Neural progenitor cell (in vitro differentiated cells): ENCODE data around the gene FXYD5. TPM values are rescaled to one million over a fixed set of nuclear protein-coding genes. Genes with fewer than 3 reads are reported as not detected.

Experiments
- DNase-seq: peaks from one replicate; pipeline ENCODE4 v3.0.0-alpha.2; 2016; ENCODE audit warnings: low spot score
- H2AFZ ChIP-seq: fragments of 200-600 bp; sonication (generic); replicated peaks from 2 replicates; pipeline ENCODE4 v1.6.1; 2016; ENCODE audit warnings: antibody characterized with exemption
- H3F3A ChIP-seq: fragments of 200-600 bp; sonication (generic); 2 replicates; pipeline ENCODE4 v1.6.1; 2016; ENCODE audit warnings: antibody characterized with exemption, low read depth
- H3K27ac ChIP-seq: fragments of 200-600 bp; sonication (generic); 2 replicates; pipeline ENCODE4 v1.5.1; 2016; ENCODE audit warnings: mild to moderate bottlenecking
- H3K27me3 ChIP-seq: fragments of 200-600 bp; sonication (generic); 2 replicates; pipeline ENCODE4 v1.6.1; 2016; ENCODE audit warnings: mild to moderate bottlenecking, moderate library complexity
- H3K36me3 ChIP-seq: fragments of 200-600 bp; sonication (generic); 2 replicates; pipeline ENCODE4 v1.5.1; 2016
- H3K4me1 ChIP-seq: fragments of 200-600 bp; sonication (generic); 2 replicates; pipeline ENCODE4 v1.6.1; 2016; ENCODE audit warnings: mixed run types
- H3K4me2 ChIP-seq: fragments of 200-600 bp; sonication (generic); 2 replicates; pipeline ENCODE4 v1.6.1; 2016
- H3K4me3 ChIP-seq: fragments of 200-600 bp; sonication (generic); 2 replicates; pipeline ENCODE4 v1.5.1; 2016
- H3K79me2 ChIP-seq: fragments of 200-600 bp; sonication (generic); 2 replicates; pipeline ENCODE4 v1.6.1; 2016; ENCODE audit warnings: low read depth
- H3K9ac ChIP-seq: fragments of 200-600 bp; sonication (generic); 2 replicates; pipeline ENCODE4 v1.6.1; 2016
- H3K9me3 ChIP-seq: fragments of 200-600 bp; sonication (generic); 2 replicates; pipeline ENCODE4 v1.5.1; 2016; ENCODE audit warnings: low read depth
- H4K20me1 ChIP-seq: fragments of 200-600 bp; sonication (generic); 2 replicates; pipeline ENCODE4 v1.6.1; 2016; ENCODE audit warnings: low read depth
- H3K27ac Mint-ChIP-seq: 3 replicates; pipeline ENCODE4 v1.8.0; 2021; ENCODE audit warnings: mixed read lengths
- H3K27me3 Mint-ChIP-seq: 2 replicates; pipeline ENCODE4 v1.8.0; 2022; ENCODE audit warnings: low read depth, mild to moderate bottlenecking, inconsistent platforms, moderate library complexity, mixed read lengths; ENCODE audit not compliant: insufficient read depth
- H3K36me3 Mint-ChIP-seq: 3 replicates; pipeline ENCODE4 v1.8.0; 2021; ENCODE audit warnings: mixed read lengths
- H3K4me1 Mint-ChIP-seq: 3 replicates; pipeline ENCODE4 v1.8.0; 2021; ENCODE audit warnings: mixed read lengths
- H3K4me3 Mint-ChIP-seq: 3 replicates; pipeline ENCODE4 v1.8.0; 2021; ENCODE audit warnings: mild to moderate bottlenecking, moderate library complexity, mixed read lengths
- H3K9me3 Mint-ChIP-seq: 3 replicates; pipeline ENCODE4 v1.8.0; 2020; ENCODE audit warnings: mixed read lengths
- CTCF ChIP-seq: fragments of 200-600 bp; sonication (generic); IDR thresholded peaks from 2 replicates; pipeline ENCODE4 v1.5.1; 2017; ENCODE audit warnings: antibody characterized with exemption, mild to moderate bottlenecking
- EZH2 ChIP-seq: fragments of 200-600 bp; sonication (generic); IDR thresholded peaks from 2 replicates; pipeline ENCODE4 v1.6.1; 2017; ENCODE audit warnings: antibody characterized with exemption, mild to moderate bottlenecking, moderate library complexity
- EZH2phosphoT487 ChIP-seq: fragments of 200-600 bp; sonication (generic); IDR thresholded peaks from 2 replicates; pipeline ENCODE4 v1.6.1; 2017; ENCODE audit warnings: antibody characterized with exemption
- total RNA-seq: library from RNA; depleted of rRNA; stranded (reverse); fragments of >200 nt; gene quantifications from 2 replicates; pipeline ENCODE4 v1.2.3, GENCODE V29; 2015; ENCODE audit warnings: low replicate concordance

The FXYD5 gene
- total RNA-seq, 1 donor from 2014 or later, result 7.8 TPM

- Mint-ChIP-seq H3K4me1 (no peaks in the 10 kb centered on the region), H3K4me3 (no peak overlapping the region), H3K36me3 (no peaks in the 10 kb centered on the region), H3K27me3 (peaks cover 12% of the 10 kb centered on the region), H3K9me3 (peaks cover 19% of the 10 kb centered on the region), H3K27ac (no peak overlapping the region)
- no peaks in the 10 kb centered on the region for H3F3A ChIP-seq
- DNase-seq, result no peak
- H3K27me3 ChIP-seq, result no peaks in the 10 kb centered on the region
- no peaks in the 10 kb centered on the region for H4K20me1 ChIP-seq
- no peak overlapping the region for H3K27ac ChIP-seq
- H3K36me3 ChIP-seq, result no peaks in the 10 kb centered on the region
- no peak overlapping the region for H3K4me3 ChIP-seq
- H3K79me2 ChIP-seq, result no peaks in the 10 kb centered on the region
- H3K9me3 ChIP-seq, result no peaks in the 10 kb centered on the region
- no peak overlapping the region for H2AFZ ChIP-seq
- no peak overlapping the region for H3K4me2 ChIP-seq
- TF ChIP-seq EZH2, result no peak
- TF ChIP-seq EZH2phosphoT487, result no peak
- H3K4me1 ChIP-seq, result no peaks in the 10 kb centered on the region
- no peak overlapping the region for H3K9ac ChIP-seq
Measured at GRCh38 chr19:35162471-35163326, 8.2 kb downstream of the FXYD5 start.

GRCh38 chr19:35164418-35164817 lies 9.9 kb downstream of the FXYD5 start:
- H3K9me3 ChIP-seq, result no peaks in the 10 kb centered on the region
- H3K27me3 ChIP-seq, result no peaks in the 10 kb centered on the region
- no peak for DNase-seq
- no peak overlapping the region for H3K4me2 ChIP-seq
- H3K4me1 Mint-ChIP-seq, result no peaks in the 10 kb centered on the region
- no peak overlapping the region for H2AFZ ChIP-seq
- no peak overlapping the region for H3K4me3 ChIP-seq
- no peaks in the 10 kb centered on the region for H4K20me1 ChIP-seq
- no peak overlapping the region for H3K27ac ChIP-seq
- no peak overlapping the region for H3K4me3 Mint-ChIP-seq
- no peaks in the 10 kb centered on the region for H3K36me3 ChIP-seq
- no peaks in the 10 kb centered on the region for H3K4me1 ChIP-seq
- peaks cover 8% of the 10 kb centered on the region for H3K27me3 Mint-ChIP-seq
- no peaks in the 10 kb centered on the region for H3F3A ChIP-seq
- H3K36me3 Mint-ChIP-seq, result no peaks in the 10 kb centered on the region
- H3K79me2 ChIP-seq, result no peaks in the 10 kb centered on the region
- peaks cover 19% of the 10 kb centered on the region for H3K9me3 Mint-ChIP-seq
- H3K9ac ChIP-seq, result no peak overlapping the region
- no peak for TF ChIP-seq EZH2phosphoT487
- TF ChIP-seq EZH2, result no peak
- no peak for TF ChIP-seq CTCF
- H3K27ac Mint-ChIP-seq, result no peak overlapping the region

- Histone ChIP-seq H3K4me3 (no peak overlapping the region), H3K36me3 (no peaks in the 10 kb centered on the region), H2AFZ (no peak overlapping the region), H3K9me3 (no peaks in the 10 kb centered on the region), H3K79me2 (no peaks in the 10 kb centered on the region), H3K27me3 (no peaks in the 10 kb centered on the region), H3F3A (no peaks in the 10 kb centered on the region), H4K20me1 (no peaks in the 10 kb centered on the region), H3K27ac (no peak overlapping the region), H3K4me2 (no peak overlapping the region), H3K9ac (no peak overlapping the region), H3K4me1 (no peaks in the 10 kb centered on the region)
- no peak for DNase-seq
- no peak overlapping the region for H3K4me3 Mint-ChIP-seq
- no peak overlapping the region for H3K27ac Mint-ChIP-seq
- H3K4me1 Mint-ChIP-seq, result no peaks in the 10 kb centered on the region
- peaks cover 8% of the 10 kb centered on the region for H3K27me3 Mint-ChIP-seq
- no peak for TF ChIP-seq EZH2phosphoT487
- TF ChIP-seq EZH2, result no peak
- H3K36me3 Mint-ChIP-seq, result no peaks in the 10 kb centered on the region
- H3K9me3 Mint-ChIP-seq, result peaks cover 19% of the 10 kb centered on the region
Measured at GRCh38 chr19:35165200-35166058, 10.9 kb downstream of the FXYD5 start.
